OCI-LY1 (cell line): ENCODE data around the gene TACO1.

Source experiments
- H2AFZ ChIP-seq: fragments of 200-600 bp; sonication (generic), shearing (Covaris generic); 2 replicates; pipeline ENCODE4 v1.6.0; 2014; ENCODE audit warnings: antibody characterized with exemption, mild to moderate bottlenecking, low read length
- H3F3A ChIP-seq: fragments of 200-600 bp; sonication (generic), shearing (Covaris generic); 2 replicates; pipeline ENCODE4 v1.6.0; 2014; ENCODE audit warnings: mild to moderate bottlenecking, antibody characterized with exemption, low read length, moderate library complexity; ENCODE audit not compliant: insufficient read depth
- H3K27ac ChIP-seq: fragments of 200-600 bp; sonication (generic); 2 replicates; pipeline ENCODE4 v1.5.1; 2014; ENCODE audit warnings: low read length, mixed run types, mild to moderate bottlenecking, low read depth; ENCODE audit not compliant: poor library complexity, severe bottlenecking
- H3K27me3 ChIP-seq: fragments of 200-600 bp; sonication (generic); 2 replicates; pipeline ENCODE4 v1.6.0; 2014; ENCODE audit warnings: antibody characterized with exemption, mild to moderate bottlenecking, low read length, moderate library complexity; ENCODE audit not compliant: insufficient read depth
- H3K36me3 ChIP-seq: fragments of 200-600 bp; sonication (generic); 2 replicates; pipeline ENCODE4 v1.6.1; 2014; ENCODE audit warnings: mild to moderate bottlenecking, antibody characterized with exemption, low read length, moderate library complexity, mixed read lengths; ENCODE audit not compliant: insufficient read depth
- H3K4me1 ChIP-seq: fragments of 200-600 bp; sonication (generic); 2 replicates; pipeline ENCODE4 v1.5.1; 2014; ENCODE audit warnings: mild to moderate bottlenecking, low read length, moderate library complexity; ENCODE audit not compliant: insufficient read depth, severe bottlenecking
- H3K4me2 ChIP-seq: fragments of 200-600 bp; sonication (generic), shearing (Covaris generic); 2 replicates; pipeline ENCODE4 v1.6.1; 2014; ENCODE audit warnings: low read length
- H3K4me3 ChIP-seq: fragments of 200-600 bp; sonication (generic); 2 replicates; pipeline ENCODE4 v1.5.1; 2014; ENCODE audit warnings: low read length, low read depth, mild to moderate bottlenecking, mixed read lengths; ENCODE audit not compliant: poor library complexity, severe bottlenecking
- H3K79me2 ChIP-seq: fragments of 200-600 bp; shearing (Covaris generic); 2 replicates; pipeline ENCODE4 v1.6.1; 2016; ENCODE audit warnings: mixed run types, low read length, mixed read lengths; ENCODE audit not compliant: insufficient read depth
- H3K9ac ChIP-seq: fragments of 200-600 bp; sonication (generic), shearing (Covaris generic); 2 replicates; pipeline ENCODE4 v1.6.1; 2014; ENCODE audit warnings: mild to moderate bottlenecking, low read length, mixed read lengths
- H3K9me2 ChIP-seq: fragments of 200-600 bp; sonication (generic), shearing (Covaris generic); 2 replicates; pipeline ENCODE4 v1.6.1; 2014; ENCODE audit warnings: low read depth, mild to moderate bottlenecking, low read length, mixed read lengths
- H3K9me3 ChIP-seq: fragments of 200-600 bp; shearing (Covaris generic); 2 replicates; pipeline ENCODE4 v1.6.1; 2014; ENCODE audit warnings: low read length, mixed read lengths
- H4K20me1 ChIP-seq: fragments of 200-600 bp; sonication (generic), shearing (Covaris generic); 2 replicates; pipeline ENCODE4 v1.6.0; 2016; ENCODE audit warnings: mild to moderate bottlenecking, low read length; ENCODE audit not compliant: insufficient read depth
- CTCF ChIP-seq: fragments of 200-600 bp; sonication (generic), shearing (Covaris generic); IDR thresholded peaks from 2 replicates; pipeline ENCODE4 v1.5.1; 2017; ENCODE audit warnings: mild to moderate bottlenecking, antibody characterized with exemption, low read length, moderate library complexity, mixed read lengths
- EZH2 ChIP-seq: fragments of 200-600 bp; sonication (generic), shearing (Covaris generic); IDR thresholded peaks from 2 replicates; pipeline ENCODE4 v1.8.0; 2017; ENCODE audit warnings: borderline replicate concordance, mixed run types, mild to moderate bottlenecking, antibody characterized with exemption, low read length, moderate library complexity, mixed read lengths

Gene TACO1

GRCh38 chr17:63623786-63624530, 23.3 kb downstream of the TACO1 start:
- H3K36me3 ChIP-seq = no peaks in the 10 kb centered on the region
- H3K27ac ChIP-seq = no peak overlapping the region
- no peaks in the 10 kb centered on the region for H3K27me3 ChIP-seq
- H3K4me3 ChIP-seq = peak overlapping the region; percentile 66
- peak overlapping the region; percentile 94 for H3K4me2 ChIP-seq
- no peaks in the 10 kb centered on the region for H3F3A ChIP-seq
- no peaks in the 10 kb centered on the region for H3K9me2 ChIP-seq
- no peak overlapping the region for H2AFZ ChIP-seq
- H3K9me3 ChIP-seq = no peaks in the 10 kb centered on the region
- no peak for TF ChIP-seq EZH2
- TF ChIP-seq CTCF = no peak
- no peaks in the 10 kb centered on the region for H3K79me2 ChIP-seq
- H3K9ac ChIP-seq = peak overlapping the region; percentile 56
- H3K4me1 ChIP-seq = peaks cover 20% of the 10 kb centered on the region
- H4K20me1 ChIP-seq = no peaks in the 10 kb centered on the region

GRCh38 chr17:63624531-63624880, 23.8 kb downstream of the TACO1 start:
- Histone ChIP-seq H4K20me1 (no peaks in the 10 kb centered on the region), H3K9me3 (no peaks in the 10 kb centered on the region), H3K79me2 (no peaks in the 10 kb centered on the region), H2AFZ (no peak overlapping the region), H3K9me2 (no peaks in the 10 kb centered on the region), H3K4me3 (no peak overlapping the region), H3K27me3 (no peaks in the 10 kb centered on the region), H3K36me3 (no peaks in the 10 kb centered on the region), H3K4me1 (peaks cover 20% of the 10 kb centered on the region), H3K9ac (no peak overlapping the region), H3K27ac (no peak overlapping the region), H3F3A (no peaks in the 10 kb centered on the region), H3K4me2 (no peak overlapping the region)
- TF ChIP-seq CTCF = no peak

GRCh38 chr17:63626551-63627180, 26.0 kb downstream of the TACO1 start:
- Histone ChIP-seq H3K4me2 (no peak overlapping the region), H3K79me2 (no peaks in the 10 kb centered on the region), H3K9ac (no peak overlapping the region), H3K36me3 (no peaks in the 10 kb centered on the region), H2AFZ (no peak overlapping the region), H3K4me1 (peaks cover 15% of the 10 kb centered on the region), H3K4me3 (no peak overlapping the region), H3K9me2 (no peaks in the 10 kb centered on the region), H3K27me3 (no peaks in the 10 kb centered on the region), H3F3A (no peaks in the 10 kb centered on the region), H4K20me1 (no peaks in the 10 kb centered on the region), H3K27ac (no peak overlapping the region), H3K9me3 (no peaks in the 10 kb centered on the region)
- TF ChIP-seq EZH2 (no peak), CTCF (no peak)
